Mesenchymal stem cell (in vitro differentiated cells and primary cell): ENCODE measurements around the gene PLTP.

Experiments
- DNase-seq: peaks from one replicate; pipeline ENCODE4 v3.0.0-alpha.2; 2013
- H2AFZ ChIP-seq: one replicate; pipeline ENCODE4 v1.6.1; 2013; ENCODE audit warnings: low read depth, mild to moderate bottlenecking, control low read depth, inconsistent platforms, low read length, moderate library complexity
- H2AK5ac ChIP-seq: 2 replicates; pipeline ENCODE4 v1.6.1; 2013; ENCODE audit warnings: low read length, moderate library complexity, mild to moderate bottlenecking, inconsistent platforms; ENCODE audit not compliant: severe bottlenecking
- H2BK120ac ChIP-seq: one replicate; pipeline ENCODE4 v1.6.1; 2013; ENCODE audit warnings: low read depth, mild to moderate bottlenecking, inconsistent platforms, low read length, moderate library complexity
- H2BK12ac ChIP-seq, 2 experiments: one replicate each; pipeline ENCODE4 v1.6.1; 2013; ENCODE audit warnings: inconsistent platforms in 2 of 2, low read length in 2 of 2, mild to moderate bottlenecking in 2 of 2, moderate library complexity in 2 of 2, control low read depth in 1 of 2
- H2BK15ac ChIP-seq: one replicate; pipeline ENCODE4 v1.6.1; 2013; ENCODE audit warnings: mild to moderate bottlenecking, low read depth, inconsistent platforms; ENCODE audit not compliant: poor library complexity, severe bottlenecking
- H2BK5ac ChIP-seq: 2 replicates; pipeline ENCODE4 v1.6.1; 2013; ENCODE audit warnings: low read depth, mild to moderate bottlenecking, low read length, control low read depth, inconsistent platforms; ENCODE audit not compliant: poor library complexity, severe bottlenecking
- H3K14ac ChIP-seq, 2 experiments: one replicate each; pipeline ENCODE4 v1.6.1; 2013; ENCODE audit warnings: inconsistent platforms in 2 of 2, low read length in 2 of 2, control low read depth in 1 of 2, mild to moderate bottlenecking in 1 of 2, moderate library complexity in 1 of 2
- H3K18ac ChIP-seq, 2 experiments: one replicate each; pipeline ENCODE4 v1.6.1; 2013; ENCODE audit warnings: inconsistent platforms in 2 of 2, low read length in 2 of 2, control low read depth in 1 of 2, low read depth in 1 of 2, mild to moderate bottlenecking in 1 of 2
- H3K23ac ChIP-seq, 2 experiments: one replicate each; pipeline ENCODE4 v1.6.1; 2013; ENCODE audit warnings: inconsistent platforms in 2 of 2, low read length in 2 of 2, mild to moderate bottlenecking in 2 of 2, moderate library complexity in 2 of 2, control low read depth in 1 of 2
- H3K27ac ChIP-seq: 2 replicates; pipeline ENCODE4 v1.5.1; 2013; ENCODE audit warnings: mild to moderate bottlenecking, moderate library complexity, low read length, control low read depth, inconsistent platforms; ENCODE audit not compliant: poor library complexity, severe bottlenecking
- H3K27me3 ChIP-seq, 2 experiments: 2 replicates each; pipeline versions ENCODE4 v1.6.1 to v1.7.0; 2013; ENCODE audit warnings: low read length in 2 of 2, mild to moderate bottlenecking in 2 of 2, moderate library complexity in 2 of 2, control low read depth in 1 of 2, inconsistent platforms in 1 of 2; ENCODE audit not compliant: control insufficient read depth in 1 of 2, insufficient read depth in 1 of 2
- H3K36me3 ChIP-seq, 2 experiments: 2 replicates each; pipeline versions ENCODE4 v1.6.1 to v1.7.0; 2013; ENCODE audit warnings: low read length in 2 of 2, control low read depth in 1 of 2, inconsistent platforms in 1 of 2, low read depth in 1 of 2, mild to moderate bottlenecking in 1 of 2; ENCODE audit not compliant: insufficient read depth in 2 of 2, control insufficient read depth in 1 of 2
- H3K4ac ChIP-seq, 2 experiments: one replicate each; pipeline ENCODE4 v1.6.1; 2013; ENCODE audit warnings: inconsistent platforms in 2 of 2, low read length in 2 of 2, mild to moderate bottlenecking in 2 of 2, moderate library complexity in 2 of 2, control low read depth in 1 of 2, low read depth in 1 of 2
- H3K4me1 ChIP-seq: 2 replicates; pipeline ENCODE4 v1.6.1; 2013; ENCODE audit warnings: low read depth, low read length, control low read depth; ENCODE audit not compliant: control insufficient read depth, insufficient read depth
- H3K4me2 ChIP-seq: 2 replicates; pipeline ENCODE4 v1.6.1; 2013; ENCODE audit warnings: low read length, mild to moderate bottlenecking, inconsistent platforms; ENCODE audit not compliant: poor library complexity, severe bottlenecking
- H3K4me3 ChIP-seq, 2 experiments: 2 replicates each; pipeline versions ENCODE4 v1.5.1 to v1.7.0; 2013; ENCODE audit warnings: low read length in 2 of 2, mild to moderate bottlenecking in 2 of 2, control low read depth in 1 of 2, low read depth in 1 of 2; ENCODE audit not compliant: insufficient read depth in 1 of 2
- H3K79me1 ChIP-seq: replicated peaks from 2 replicates; pipeline ENCODE4 v1.6.1; 2013; ENCODE audit warnings: mild to moderate bottlenecking, control low read depth, low read length, inconsistent platforms; ENCODE audit not compliant: poor library complexity, severe bottlenecking
- H3K9ac ChIP-seq: 2 replicates; pipeline ENCODE4 v1.7.0; 2013; ENCODE audit warnings: mild to moderate bottlenecking, low read length, moderate library complexity
- H3K9me3 ChIP-seq: 2 replicates; pipeline ENCODE4 v1.7.0; 2013; ENCODE audit warnings: mild to moderate bottlenecking, low read length; ENCODE audit not compliant: control insufficient read depth
- H4K8ac ChIP-seq: one replicate; pipeline ENCODE4 v1.6.1; 2013; ENCODE audit warnings: inconsistent platforms, mild to moderate bottlenecking, low read length, moderate library complexity
- H4K91ac ChIP-seq: one replicate; pipeline ENCODE4 v1.6.1; 2013; ENCODE audit warnings: mild to moderate bottlenecking, low read length, inconsistent platforms
- WGBS: methylation state at CpG from one replicate; pipeline ENCODE4 v1.1.7; 2013; ENCODE audit warnings: mixed read lengths; 5-methylcytosine and 5-hydroxymethylcytosine counted together

The PLTP gene

GRCh38 chr20:45921337-45922189 is 9.6 kb upstream of the PLTP start:
- Histone ChIP-seq H3K27me3 (no peaks in the 10 kb centered on the region), H4K8ac (no peak overlapping the region), H2AK5ac (peak overlapping the region; percentile 72), H3K4me2 (no peak overlapping the region), H2AFZ (no peak overlapping the region), H3K79me1 (no peaks in the 10 kb centered on the region), H3K23ac (no peak overlapping the region), H3K36me3 (no peaks in the 10 kb centered on the region), H4K91ac (no peak overlapping the region), H3K14ac (no peak overlapping the region), H3K4me3 (no peak overlapping the region), H3K18ac (peak overlapping the region in 1 of 2 experiments; percentile 54), H2BK5ac (no peak overlapping the region), H3K4me1 (peaks cover 27% of the 10 kb centered on the region), H2BK12ac (peak overlapping the region in 1 of 2 experiments; percentile 67), H2BK120ac (peak overlapping the region; percentile 42), H3K27ac (no peak overlapping the region), H2BK15ac (peak overlapping the region; percentile 52), H3K9me3 (no peaks in the 10 kb centered on the region), H3K9ac (no peak overlapping the region), H3K4ac (no peak overlapping the region)
- DNase-seq: no peak
- 88% methylated on average over 11 of the region's 11 CpGs for WGBS

GRCh38 chr20:45920462-45921336 is 8.7 kb upstream of the PLTP start:
- Histone ChIP-seq H3K27me3 (no peaks in the 10 kb centered on the region), H3K4me1 (peaks cover 26% of the 10 kb centered on the region), H3K14ac (no peak overlapping the region), H3K18ac (peak overlapping the region in 1 of 2 experiments; percentile 12), H3K4me3 (no peak overlapping the region), H3K4ac (no peak overlapping the region), H2BK120ac (no peak overlapping the region), H2AFZ (no peak overlapping the region), H3K36me3 (no peaks in the 10 kb centered on the region), H2AK5ac (peak overlapping the region; percentile 79), H3K27ac (peak overlapping the region; percentile 55), H3K4me2 (no peak overlapping the region), H4K8ac (peak overlapping the region; percentile 0), H2BK12ac (no peak overlapping the region), H2BK15ac (no peak overlapping the region), H2BK5ac (no peak overlapping the region), H3K9ac (peak overlapping the region; percentile 74), H4K91ac (peak overlapping the region; percentile 39), H3K23ac (no peak overlapping the region), H3K79me1 (no peaks in the 10 kb centered on the region), H3K9me3 (no peaks in the 10 kb centered on the region)
- 87% methylated on average over 8 of the region's 9 CpGs for WGBS
- DNase-seq: peak; percentile 36

- Histone ChIP-seq H2BK12ac (peak overlapping the region; percentile 1 to 37), H3K9ac (peak overlapping the region; percentile 74), H2AK5ac (no peak overlapping the region), H3K36me3 (no peaks in the 10 kb centered on the region), H3K79me1 (no peaks in the 10 kb centered on the region), H3K4me3 (no peak overlapping the region), H2BK15ac (no peak overlapping the region), H3K23ac (no peak overlapping the region), H3K4me2 (no peak overlapping the region), H3K27me3 (no peaks in the 10 kb centered on the region), H2BK120ac (peak overlapping the region; percentile 27), H3K18ac (no peak overlapping the region), H3K9me3 (no peaks in the 10 kb centered on the region), H3K4ac (no peak overlapping the region), H3K27ac (peak overlapping the region; percentile 55), H2AFZ (no peak overlapping the region), H4K8ac (peak overlapping the region; percentile 2), H2BK5ac (no peak overlapping the region), H4K91ac (no peak overlapping the region), H3K4me1 (peaks cover 21% of the 10 kb centered on the region), H3K14ac (peak overlapping the region in 1 of 2 experiments; percentile 58)
- 74% methylated on average over 10 of the region's 11 CpGs for WGBS
- DNase-seq: peak; percentile 45
Observed at GRCh38 chr20:45919542-45920399, 7.8 kb upstream of the PLTP start.
